Measurements from ENCODE around the gene AURKB.

DNA sequence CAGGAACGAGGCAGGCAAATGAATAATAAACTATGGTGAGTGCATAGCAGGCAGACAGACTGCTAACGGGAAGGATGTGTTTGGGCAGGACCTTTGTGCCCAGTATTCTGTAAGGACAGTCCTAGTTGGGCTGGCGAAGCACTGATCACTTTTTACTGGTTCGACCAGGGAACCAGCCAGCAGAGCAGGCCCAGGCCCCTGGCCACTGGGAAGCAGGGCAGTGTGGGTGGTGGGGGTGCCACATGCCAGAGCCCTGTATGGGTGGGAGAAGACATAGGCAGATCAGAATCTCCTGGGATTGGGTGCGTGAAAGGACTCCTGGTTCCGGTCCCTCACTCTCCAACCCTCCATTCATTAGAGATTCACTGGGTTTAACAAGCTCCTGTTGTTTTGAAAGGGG, 43.6 kb downstream of the AURKB start:
- TF ChIP-seq POLR2A (IDR thresholded peaks at IDR 0.05) (no peak), POLR2AphosphoS5 (IDR thresholded peaks at IDR 0.05; ENCODE audit: insufficient read depth in 1 of 2, low read depth in 1 of 2) (no peak)
- TF ChIP-seq, protein P1, sequence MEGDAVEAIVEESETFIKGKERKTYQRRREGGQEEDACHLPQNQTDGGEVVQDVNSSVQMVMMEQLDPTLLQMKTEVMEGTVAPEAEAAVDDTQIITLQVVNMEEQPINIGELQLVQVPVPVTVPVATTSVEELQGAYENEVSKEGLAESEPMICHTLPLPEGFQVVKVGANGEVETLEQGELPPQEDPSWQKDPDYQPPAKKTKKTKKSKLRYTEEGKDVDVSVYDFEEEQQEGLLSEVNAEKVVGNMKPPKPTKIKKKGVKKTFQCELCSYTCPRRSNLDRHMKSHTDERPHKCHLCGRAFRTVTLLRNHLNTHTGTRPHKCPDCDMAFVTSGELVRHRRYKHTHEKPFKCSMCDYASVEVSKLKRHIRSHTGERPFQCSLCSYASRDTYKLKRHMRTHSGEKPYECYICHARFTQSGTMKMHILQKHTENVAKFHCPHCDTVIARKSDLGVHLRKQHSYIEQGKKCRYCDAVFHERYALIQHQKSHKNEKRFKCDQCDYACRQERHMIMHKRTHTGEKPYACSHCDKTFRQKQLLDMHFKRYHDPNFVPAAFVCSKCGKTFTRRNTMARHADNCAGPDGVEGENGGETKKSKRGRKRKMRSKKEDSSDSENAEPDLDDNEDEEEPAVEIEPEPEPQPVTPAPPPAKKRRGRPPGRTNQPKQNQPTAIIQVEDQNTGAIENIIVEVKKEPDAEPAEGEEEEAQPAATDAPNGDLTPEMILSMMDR (IDR thresholded peaks at IDR 0.05): no peak

Measured in vagina (tissue), 2 donors.